ENCODE results near the gene IDUA.

- TF ChIP-seq CTCF (IDR thresholded peaks at IDR 0.05) (no peak), POLR2A (IDR thresholded peaks at IDR 0.05) (no peak)
These were observed 20.0 kb downstream of the IDUA start for GRCh38 chr4:1006856-1007255.
